ENCODE data around the gene ARCN1. TPM values are rescaled to one million over a fixed set of nuclear protein-coding genes. Genes with fewer than 3 reads are reported as not detected.

ARCN1 gene
- total and polyA plus RNA-seq, 2 donors (not counting 1 experiment from before 2014, with no cell fraction given), result 116 to 387 TPM

- no peaks in the 10 kb centered on the region for H3K79me2 ChIP-seq (ENCODE audit: control insufficient read depth, insufficient read depth, low read length)
- TF ChIP-seq CTCF (conservative IDR thresholded peaks at IDR 0.05 in 1 of 2, IDR thresholded peaks at IDR 0.05 in 1 of 2; ENCODE audit: low read depth in 1 of 2, low read length in 2 of 2), result no peak
- no peak for TF ChIP-seq EZH2 (IDR thresholded peaks at IDR 0.05; ENCODE audit: low read length, missing control alignments)
Observed at GRCh38 chr11:118552341-118552740, 19.9 kb upstream of the ARCN1 start.

DNA sequence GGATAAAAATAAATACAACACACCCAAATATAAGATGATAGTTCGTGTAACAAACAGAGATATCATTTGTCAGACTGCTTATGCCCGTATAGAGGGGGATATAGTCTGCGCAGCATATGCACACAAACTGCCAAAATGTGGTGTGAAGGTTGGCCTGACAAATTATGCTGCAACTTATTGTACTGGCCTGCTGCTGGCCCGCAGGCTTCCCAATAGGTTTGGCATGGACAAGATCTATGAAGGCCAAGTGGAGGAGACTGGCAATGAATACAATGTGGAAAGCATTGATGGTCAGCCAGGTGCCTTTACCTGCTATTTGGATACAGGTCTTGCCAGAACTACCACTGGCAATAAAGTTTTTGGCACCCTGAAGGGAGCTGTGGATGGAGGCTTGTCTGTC, 11.4 kb upstream of the ARCN1 start:
- Histone ChIP-seq H3K9ac (ENCODE audit: insufficient read depth, low read length) (no peak overlapping the region), H3K4me3 (replicated peaks in 1 of 4; ENCODE audit: control extremely low read depth in 1 of 4, insufficient read depth in 1 of 4, low read depth in 3 of 4, low read length in 4 of 4) (no peak overlapping the region), H3K79me2 (ENCODE audit: control insufficient read depth, insufficient read depth, low read length) (no peaks in the 10 kb centered on the region), H3K9me3 (ENCODE audit: control insufficient read depth, insufficient read depth, low read depth, low read length) (no peaks in the 10 kb centered on the region), H3K27ac (ENCODE audit: insufficient read depth, low read length) (no peak overlapping the region), H3K36me3 (ENCODE audit: control insufficient read depth, insufficient read depth, low read length) (no peaks in the 10 kb centered on the region), H3K27me3 (ENCODE audit: control insufficient read depth, insufficient read depth, low read length) (no peaks in the 10 kb centered on the region), H3K4me1 (ENCODE audit: control insufficient read depth, extremely low read depth, insufficient read depth, low read length) (peaks cover 2% of the 10 kb centered on the region), H4K20me1 (ENCODE audit: control insufficient read depth, extremely low read depth, insufficient read depth, low read length) (no peaks in the 10 kb centered on the region), H2AFZ (ENCODE audit: low read length) (no peak overlapping the region), H3K4me2 (ENCODE audit: extremely low read depth, insufficient read depth, low read length) (no peak overlapping the region)
- no peak for DNase-seq (ENCODE audit: low read depth in 2 of 2)
- no peak for TF ChIP-seq CTCF (conservative IDR thresholded peaks at IDR 0.05 in 1 of 2, IDR thresholded peaks at IDR 0.05 in 1 of 2; ENCODE audit: low read depth in 1 of 2, low read length in 2 of 2)
- TF ChIP-seq EZH2 (IDR thresholded peaks at IDR 0.05; ENCODE audit: low read length, missing control alignments), result no peak

More at GRCh38 chr11:118552341-118552740, 19.9 kb upstream of the ARCN1 start:
- Histone ChIP-seq H3K4me2 (ENCODE audit: extremely low read depth, insufficient read depth, low read length) (no peak overlapping the region), H3K27me3 (ENCODE audit: control insufficient read depth, insufficient read depth, low read length) (no peaks in the 10 kb centered on the region), H3K9me3 (ENCODE audit: control insufficient read depth, insufficient read depth, low read depth, low read length) (no peaks in the 10 kb centered on the region), H3K4me1 (ENCODE audit: control insufficient read depth, extremely low read depth, insufficient read depth, low read length) (no peaks in the 10 kb centered on the region), H2AFZ (ENCODE audit: low read length) (no peak overlapping the region), H4K20me1 (ENCODE audit: control insufficient read depth, extremely low read depth, insufficient read depth, low read length) (no peaks in the 10 kb centered on the region), H3K36me3 (ENCODE audit: control insufficient read depth, insufficient read depth, low read length) (peaks cover 5% of the 10 kb centered on the region), H3K9ac (ENCODE audit: insufficient read depth, low read length) (no peak overlapping the region), H3K27ac (ENCODE audit: insufficient read depth, low read length) (no peak overlapping the region), H3K4me3 (replicated peaks in 1 of 4; ENCODE audit: control extremely low read depth in 1 of 4, insufficient read depth in 1 of 4, low read depth in 3 of 4, low read length in 4 of 4) (no peak overlapping the region)
- no peak for DNase-seq (ENCODE audit: low read depth in 2 of 2)

DNA sequence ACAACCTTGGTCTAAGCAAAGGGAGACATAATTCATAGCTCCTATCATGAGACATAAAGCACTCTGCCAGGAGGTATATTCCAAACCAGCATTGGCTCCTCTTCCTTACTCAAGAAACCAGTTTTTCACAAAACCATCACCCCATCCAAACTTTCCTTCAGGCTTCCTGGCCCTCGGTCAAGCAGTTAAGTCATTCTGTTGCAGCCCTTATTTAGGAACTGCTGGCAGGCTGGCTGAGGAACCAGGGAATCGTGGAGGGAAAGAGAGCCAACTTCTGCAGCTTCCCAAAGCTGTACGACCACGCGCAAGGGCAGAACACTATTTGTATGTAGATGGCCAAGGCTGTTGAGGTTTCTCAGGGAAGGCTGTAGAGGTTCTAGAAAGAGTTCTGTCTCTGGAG, 7.2 kb upstream of the ARCN1 start:
- no peaks in the 10 kb centered on the region for H3K36me3 ChIP-seq (ENCODE audit: control insufficient read depth, insufficient read depth, low read length)
- H3K9me3 ChIP-seq (ENCODE audit: control insufficient read depth, insufficient read depth, low read depth, low read length), result no peaks in the 10 kb centered on the region
- no peaks in the 10 kb centered on the region for H3K27me3 ChIP-seq (ENCODE audit: control insufficient read depth, insufficient read depth, low read length)
- no peaks in the 10 kb centered on the region for H4K20me1 ChIP-seq (ENCODE audit: control insufficient read depth, extremely low read depth, insufficient read depth, low read length)
- H2AFZ ChIP-seq (ENCODE audit: low read length), result no peak overlapping the region
- DNase-seq (ENCODE audit: low read depth in 2 of 2), result peak; percentile 16 to 34
- H3K79me2 ChIP-seq (ENCODE audit: control insufficient read depth, insufficient read depth, low read length), result no peaks in the 10 kb centered on the region
- peaks cover 2% of the 10 kb centered on the region for H3K4me1 ChIP-seq (ENCODE audit: control insufficient read depth, extremely low read depth, insufficient read depth, low read length)
- peak overlapping the region; percentile 4 for H3K27ac ChIP-seq (ENCODE audit: insufficient read depth, low read length)
- H3K4me2 ChIP-seq (ENCODE audit: extremely low read depth, insufficient read depth, low read length), result peak overlapping the region; percentile 60
- no peak overlapping the region for H3K9ac ChIP-seq (ENCODE audit: insufficient read depth, low read length)
- no peak for TF ChIP-seq EZH2 (IDR thresholded peaks at IDR 0.05; ENCODE audit: low read length, missing control alignments)
- no peak for TF ChIP-seq CTCF (conservative IDR thresholded peaks at IDR 0.05 in 1 of 2, IDR thresholded peaks at IDR 0.05 in 1 of 2; ENCODE audit: low read depth in 1 of 2, low read length in 2 of 2)
- peak overlapping the region in 3 of 4 experiments; percentile 25 to 94 (median 64) for H3K4me3 ChIP-seq (replicated peaks in 1 of 4; ENCODE audit: control extremely low read depth in 1 of 4, insufficient read depth in 1 of 4, low read depth in 3 of 4, low read length in 4 of 4)
